NK-92 treated with Interleukin-12 subunit alpha and Interleukin-12 subunit beta, amount 100 ng/mL, for 24 hours (cell line): ENCODE data around the gene DDX47.
"Not testable (repeated sequence)": the region's sequence is repeated elsewhere in the genome, so short reads cannot be mapped to it uniquely, and the experiment has no call there.

Experiments
- DNase-seq: peaks from one replicate; lab custom pipeline; 2025; lab: John Stamatoyannopoulos, UW

The DDX47 gene

GRCh38 chr12:12872934-12873275 lies 59.8 kb downstream of the DDX47 start:
- DNase-seq = no peak

- DNase-seq = no peak
These were observed 60.9 kb downstream of the DDX47 start for GRCh38 chr12:12874029-12874428.

- not testable (repeated sequence) for DNase-seq
These were observed 62.2 kb downstream of the DDX47 start for GRCh38 chr12:12875301-12875700.

- DNase-seq = no peak
These were observed 64.1 kb downstream of the DDX47 start for GRCh38 chr12:12877153-12877768.

GRCh38 chr12:12877781-12878455 lies 64.8 kb downstream of the DDX47 start:
- no peak for DNase-seq
